ENCODE measurements around the gene SLC9A9.

Gene SLC9A9

GRCh38 chr3:143648218-143648617 is 200.1 kb downstream of the SLC9A9 start:
- no peak for DNase-seq (ENCODE audit: low spot score)

GRCh38 chr3:143644370-143645089 is 203.7 kb downstream of the SLC9A9 start:
- DNase-seq (ENCODE audit: low spot score) = peak; percentile 83

GRCh38 chr3:143643905-143644304 is 204.4 kb downstream of the SLC9A9 start:
- DNase-seq (ENCODE audit: low spot score) = no peak

- no peak for DNase-seq (ENCODE audit: low spot score)
Measured at GRCh38 chr3:143640774-143641173, 207.5 kb downstream of the SLC9A9 start.

- DNase-seq (ENCODE audit: low spot score) = no peak
Measured at GRCh38 chr3:143637133-143637532, 211.1 kb downstream of the SLC9A9 start.

- DNase-seq (ENCODE audit: low spot score) = no peak
Measured at GRCh38 chr3:143634991-143635390, 213.3 kb downstream of the SLC9A9 start.

- no peak for DNase-seq (ENCODE audit: low spot score)
Measured at GRCh38 chr3:143634427-143634826, 213.8 kb downstream of the SLC9A9 start.

- no peak for DNase-seq (ENCODE audit: low spot score)
Measured at GRCh38 chr3:143633816-143634215, 214.5 kb downstream of the SLC9A9 start.

GRCh38 chr3:143629726-143630125 is 218.5 kb downstream of the SLC9A9 start:
- DNase-seq (ENCODE audit: low spot score) = no peak

GRCh38 chr3:143628971-143629370 is 219.3 kb downstream of the SLC9A9 start:
- DNase-seq (ENCODE audit: low spot score) = no peak

GRCh38 chr3:143627336-143627735 is 220.9 kb downstream of the SLC9A9 start:
- peak; percentile 29 for DNase-seq (ENCODE audit: low spot score)

GRCh38 chr3:143619231-143619630 is 229.0 kb downstream of the SLC9A9 start:
- DNase-seq (ENCODE audit: low spot score) = no peak

GRCh38 chr3:143617050-143617449 is 231.2 kb downstream of the SLC9A9 start:
- no peak for DNase-seq (ENCODE audit: low spot score)

GRCh38 chr3:143613226-143613625 is 235.0 kb downstream of the SLC9A9 start:
- DNase-seq (ENCODE audit: low spot score) = no peak

GRCh38 chr3:143612541-143612940 is 235.7 kb downstream of the SLC9A9 start:
- DNase-seq (ENCODE audit: low spot score) = no peak

GRCh38 chr3:143608966-143609365 is 239.3 kb downstream of the SLC9A9 start:
- DNase-seq (ENCODE audit: low spot score) = peak; percentile 20

- DNase-seq (ENCODE audit: low spot score) = no peak
Measured at GRCh38 chr3:143605233-143605950, 242.9 kb downstream of the SLC9A9 start.

GRCh38 chr3:143604402-143605185 is 243.7 kb downstream of the SLC9A9 start:
- no peak for DNase-seq (ENCODE audit: low spot score)

- DNase-seq (ENCODE audit: low spot score) = no peak
Measured at GRCh38 chr3:143603774-143604173, 244.5 kb downstream of the SLC9A9 start.

GRCh38 chr3:143601723-143602484 is 246.4 kb downstream of the SLC9A9 start:
- peak; percentile 15 for DNase-seq (ENCODE audit: low spot score)

- no peak for DNase-seq (ENCODE audit: low spot score)
Measured at GRCh38 chr3:143600756-143601718, 247.2 kb downstream of the SLC9A9 start.

All from AG20443 (cell line).